Endothelial cell of umbilical vein (primary cell): ENCODE results near the gene PLAAT3. TPM values are rescaled to one million over a fixed set of nuclear protein-coding genes. Genes with fewer than 3 reads are reported as not detected.
A peak's percentile ranks its signal among the peaks of the same experiment; 100 is the strongest.
"Not testable (repeated sequence)": the region's sequence is repeated elsewhere in the genome, so short reads cannot be mapped to it uniquely, and the experiment has no call there.

ENCODE experiments used
- BruUV-seq: library from RNA; stranded (reverse); fragments of 400-500 nt; replicated peaks from 2 replicates; lab custom pipeline; 2021; lab: Mats Ljungman, UMichigan
- CTCF ChIA-PET: fragments of 300-600, 350-600 bp; sonication (Branson Sonifier 250); formaldehyde crosslinking; loops from one replicate; lab custom pipeline; 2021; ENCODE audit warnings: antibody characterized with exemption, inconsistent platforms; lab: Charles Lee
- POLR2A ChIA-PET: fragments of 300-600, 350-600 bp; sonication (Branson Sonifier 250); formaldehyde crosslinking; loops from one replicate; lab custom pipeline; 2021; ENCODE audit warnings: antibody characterized with exemption, inconsistent platforms; lab: Charles Lee
- DNase-seq: peaks from one replicate; pipeline ENCODE4 v3.0.0-alpha.2; 2011; ENCODE audit warnings: low read depth, low spot score
- FAIRE-seq: peaks from 2 replicates; lab custom pipeline; 2011; peaks lifted over from hg19 to GRCh38; lab: Jason Lieb, UNC
- H2AFZ ChIP-seq: 2 replicates; pipeline ENCODE4 v1.6.0; 2012; ENCODE audit warnings: low read depth, low read length, control low read depth, inconsistent platforms
- H3K27ac ChIP-seq: 2 replicates; pipeline ENCODE4 v1.5.1; 2011; ENCODE audit warnings: low read depth, mild to moderate bottlenecking, control low read depth, low read length, moderate library complexity; ENCODE audit not compliant: insufficient read depth
- H3K27me3 ChIP-seq, 2 experiments: 2 replicates each; pipeline versions ENCODE4 v1.6.0 to v1.6.1; 2011; ENCODE audit warnings: low read length in 2 of 2, mixed read lengths in 1 of 2; ENCODE audit not compliant: control insufficient read depth in 2 of 2, insufficient read depth in 2 of 2
- H3K36me3 ChIP-seq, 2 experiments: 2 replicates in 1 of 2; 3 replicates in 1 of 2; pipeline ENCODE4 v1.5.1; 2011; ENCODE audit warnings: low read length in 2 of 2, mild to moderate bottlenecking in 1 of 2, moderate library complexity in 1 of 2; ENCODE audit not compliant: control insufficient read depth in 2 of 2, insufficient read depth in 2 of 2; ENCODE audit errors: extremely low read depth in 1 of 2
- H3K4me1 ChIP-seq: 3 replicates; pipeline ENCODE4 v1.5.1; 2011; ENCODE audit warnings: mild to moderate bottlenecking, low read length; ENCODE audit not compliant: control insufficient read depth, insufficient read depth; ENCODE audit errors: extremely low read depth
- H3K4me2 ChIP-seq: 2 replicates; pipeline ENCODE4 v1.6.1; 2011; ENCODE audit warnings: low read length, control low read depth, mixed read lengths; ENCODE audit not compliant: insufficient read depth
- H3K4me3 ChIP-seq, 3 experiments: fragments of 200-600 bp in 1 of 3; sonication (generic), shearing (Covaris generic) in 1 of 3; replicated peaks in 1 of 3; 2 replicates each; pipeline ENCODE4 v1.5.1; 2011 to 2016; ENCODE audit warnings: control low read depth in 3 of 3, low read length in 3 of 3, mild to moderate bottlenecking in 2 of 3, inconsistent platforms in 1 of 3, low read depth in 1 of 3, moderate library complexity in 1 of 3; ENCODE audit not compliant: insufficient read depth in 1 of 3
- H3K79me2 ChIP-seq: 2 replicates; pipeline ENCODE4 v1.6.0; 2012; ENCODE audit warnings: low read length, inconsistent platforms; ENCODE audit not compliant: control insufficient read depth, insufficient read depth
- H3K9ac ChIP-seq: replicated peaks from 2 replicates; pipeline ENCODE3; 2011; ENCODE audit warnings: low read length, control low read depth; ENCODE audit not compliant: insufficient read depth; ENCODE audit errors: extremely low read depth
- H3K9me1 ChIP-seq: replicated peaks from 3 replicates; pipeline ENCODE4 v1.6.0; 2011; ENCODE audit warnings: mild to moderate bottlenecking, low read length; ENCODE audit not compliant: control insufficient read depth, insufficient read depth; ENCODE audit errors: extremely low read depth
- H3K9me3 ChIP-seq: replicated peaks from 2 replicates; pipeline ENCODE4 v1.5.1; 2012; ENCODE audit warnings: low read length, inconsistent platforms; ENCODE audit not compliant: control insufficient read depth, insufficient read depth
- H4K20me1 ChIP-seq: replicated peaks from 2 replicates; pipeline ENCODE3; 2011; ENCODE audit warnings: mild to moderate bottlenecking, low read length; ENCODE audit not compliant: control insufficient read depth, insufficient read depth; ENCODE audit errors: extremely low read depth
- EZH2 ChIP-seq: IDR thresholded peaks from 2 replicates; pipeline ENCODE4 v1.6.1; 2012; ENCODE audit warnings: borderline replicate concordance, low read depth, mild to moderate bottlenecking, moderate library complexity, low read length, inconsistent platforms; ENCODE audit not compliant: severe bottlenecking
- FOS ChIP-seq: IDR thresholded peaks from 2 replicates; pipeline ENCODE4 v1.6.1; 2011; ENCODE audit warnings: mild to moderate bottlenecking, low read length, moderate library complexity, borderline replicate concordance; ENCODE audit not compliant: insufficient read depth
- GATA2 ChIP-seq: IDR thresholded peaks from 2 replicates; pipeline ENCODE4 v1.7.0; 2011; ENCODE audit warnings: low read depth, mild to moderate bottlenecking, moderate library complexity, mixed read lengths, low read length; ENCODE audit not compliant: insufficient read length, insufficient read depth
- JUN ChIP-seq: IDR thresholded peaks from 2 replicates; pipeline ENCODE4 v1.6.1; 2011; ENCODE audit warnings: borderline replicate concordance, low read depth; ENCODE audit not compliant: insufficient read length, insufficient read depth
- MAX ChIP-seq: IDR thresholded peaks from 2 replicates; pipeline ENCODE4 v1.6.1; 2011; ENCODE audit not compliant: insufficient read depth, insufficient read length
- MYC ChIP-seq: IDR thresholded peaks from one replicate; pipeline ENCODE4 v1.6.1; 2011; ENCODE audit warnings: mild to moderate bottlenecking, low read depth, low read length
- POLR2A ChIP-seq: IDR thresholded peaks from 2 replicates; pipeline ENCODE4 v1.6.1; 2012; ENCODE audit warnings: low read depth, mild to moderate bottlenecking, control low read depth, low read length
- POLR2AphosphoS5 ChIP-seq: IDR thresholded peaks from 2 replicates; pipeline ENCODE4 v1.6.1; 2012; ENCODE audit warnings: low read depth, mild to moderate bottlenecking, control low read depth, low read length, moderate library complexity; ENCODE audit not compliant: insufficient read depth
- dilution Hi-C: fragments of 300-500 bp; cut with MboI; formaldehyde crosslinking; loops from one replicate; pipeline ENCODE4 v1.15.0; 2019; ENCODE audit warnings: low sequenced_read_pairs; ENCODE audit not compliant: extremely low pct_ligation_motif_present
- intact Hi-C: fragments of 100-400 bp; cut with micrococcal nuclease; formaldehyde crosslinking; loops from one replicate; pipeline ENCODE4 v1.10.0; 2022
- polyA plus RNA-seq, 4 experiments: library from polyadenylated mRNA; depleted of rRNA in 3 of 4; stranded (reverse) in 3 of 4; unstranded in 1 of 4; fragments of >200 nt; gene quantifications; 2 replicates each; pipeline versions ENCODE4 v1.2.1 to v1.2.3, GENCODE V29; 2011 to 2012; ENCODE audit warnings: missing spikeins in 1 of 4
- total RNA-seq: library from RNA; stranded (reverse); gene quantifications from 2 replicates; pipeline ENCODE4 v1.2.3, GENCODE V29; 2021
- TF ChIP-seq, protein P1 (sequence below), 2 donors: IDR thresholded peaks; 1 replicate in 1 of 2; 2 replicates in 1 of 2; pipeline ENCODE4 v1.5.1; 2011; ENCODE audit warnings: low read length in 2 of 2, mild to moderate bottlenecking in 2 of 2, moderate library complexity in 2 of 2, control low read depth in 1 of 2, inconsistent platforms in 1 of 2, low read depth in 1 of 2; ENCODE audit not compliant: insufficient read depth in 1 of 2; ENCODE audit errors: extremely low read depth in 1 of 2

The PLAAT3 gene
- total and polyA plus RNA-seq, 2 donors (not counting 3 experiments of a cell fraction or from before 2014, with no cell fraction given): 22.8 to 40.2 TPM

GRCh38 chr11:63639199-63639832 lies 25.1 kb upstream of the PLAAT3 start:
- H3K27ac ChIP-seq: no peak overlapping the region
- H3K27me3 ChIP-seq: no peaks in the 10 kb centered on the region
- H3K9me3 ChIP-seq: no peaks in the 10 kb centered on the region
- H3K4me3 ChIP-seq: no peak overlapping the region
- intact Hi-C loops: loop anchor here (1.0 to 10.0 kb wide), 3 partner anchors 99 to 612 kb away; no protein-coding TSS in a partner anchor
- ChIA-PET CTCF (interaction anchor here (0.6 to 5.4 kb wide), 20 partner anchors 8 to 894 kb away, joined by 3 to 201 read pairs (median 4); no protein-coding TSS in a partner anchor), POLR2A (interaction anchor here (1.1 kb wide), 1 partner anchor 10 kb away, joined by 4 read pairs; no protein-coding TSS in a partner anchor)
- FAIRE-seq (no peak), DNase-seq (peak; percentile 30)
- H3K9ac ChIP-seq: no peak overlapping the region
- peaks cover 7 to 21% of the 10 kb centered on the region in 2 experiments for H3K36me3 ChIP-seq
- no peaks in the 10 kb centered on the region for H3K79me2 ChIP-seq
- dilution Hi-C loops: no loop called here
- no peaks in the 10 kb centered on the region for H3K9me1 ChIP-seq
- H2AFZ ChIP-seq: no peak overlapping the region
- BruUV-seq: no TSS peak
- no peaks in the 10 kb centered on the region for H4K20me1 ChIP-seq
- H3K4me1 ChIP-seq: no peaks in the 10 kb centered on the region
- TF ChIP-seq MAX: no peak
- no peak for TF ChIP-seq POLR2A
- TF ChIP-seq, protein P1, sequence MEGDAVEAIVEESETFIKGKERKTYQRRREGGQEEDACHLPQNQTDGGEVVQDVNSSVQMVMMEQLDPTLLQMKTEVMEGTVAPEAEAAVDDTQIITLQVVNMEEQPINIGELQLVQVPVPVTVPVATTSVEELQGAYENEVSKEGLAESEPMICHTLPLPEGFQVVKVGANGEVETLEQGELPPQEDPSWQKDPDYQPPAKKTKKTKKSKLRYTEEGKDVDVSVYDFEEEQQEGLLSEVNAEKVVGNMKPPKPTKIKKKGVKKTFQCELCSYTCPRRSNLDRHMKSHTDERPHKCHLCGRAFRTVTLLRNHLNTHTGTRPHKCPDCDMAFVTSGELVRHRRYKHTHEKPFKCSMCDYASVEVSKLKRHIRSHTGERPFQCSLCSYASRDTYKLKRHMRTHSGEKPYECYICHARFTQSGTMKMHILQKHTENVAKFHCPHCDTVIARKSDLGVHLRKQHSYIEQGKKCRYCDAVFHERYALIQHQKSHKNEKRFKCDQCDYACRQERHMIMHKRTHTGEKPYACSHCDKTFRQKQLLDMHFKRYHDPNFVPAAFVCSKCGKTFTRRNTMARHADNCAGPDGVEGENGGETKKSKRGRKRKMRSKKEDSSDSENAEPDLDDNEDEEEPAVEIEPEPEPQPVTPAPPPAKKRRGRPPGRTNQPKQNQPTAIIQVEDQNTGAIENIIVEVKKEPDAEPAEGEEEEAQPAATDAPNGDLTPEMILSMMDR (IDR thresholded peaks at IDR 0.05; ENCODE audit: extremely low read depth in 1 of 2, insufficient read depth in 1 of 2, low read depth in 1 of 2, low read length in 2 of 2): peak; percentile 12 to 16
- no peak for TF ChIP-seq JUN
- no peak for TF ChIP-seq FOS
- TF ChIP-seq MYC: no peak
- TF ChIP-seq POLR2AphosphoS5: no peak
- no peak for TF ChIP-seq EZH2
- no peak for TF ChIP-seq GATA2
- no peak overlapping the region for H3K4me2 ChIP-seq

GRCh38 chr11:63638436-63638835 lies 24.2 kb upstream of the PLAAT3 start:
- CTCF ChIA-PET: interaction anchor here (0.7 to 5.4 kb wide), 15 partner anchors 8 to 733 kb away, joined by 3 to 201 read pairs (median 4); no protein-coding TSS in a partner anchor
- H3K27ac ChIP-seq, H3K9me1 ChIP-seq, H3K4me3 ChIP-seq, H3K4me1 ChIP-seq, H3K27me3 ChIP-seq, H3K9me3 ChIP-seq, H4K20me1 ChIP-seq, BruUV-seq, dilution Hi-C loops, H3K79me2 ChIP-seq, H2AFZ ChIP-seq, H3K9ac ChIP-seq, DNase-seq, H3K4me2 ChIP-seq, FAIRE-seq: not testable (repeated sequence)
- intact Hi-C loops: loop anchor here (5.0 to 10.0 kb wide), 2 partner anchors 424 to 611 kb away; no protein-coding TSS in a partner anchor
- POLR2A ChIA-PET: interaction anchor here (1.1 kb wide), 1 partner anchor 11 kb away, joined by 4 read pairs; no protein-coding TSS in a partner anchor
- peaks cover 6 to 18% of the 10 kb centered on the region in 2 experiments for H3K36me3 ChIP-seq
